ENCODE data around the gene RAD52. TPM values are rescaled to one million over a fixed set of nuclear protein-coding genes. Genes with fewer than 3 reads are reported as not detected.

The RAD52 gene
- total RNA-seq, 1 experiment from 2014 or later = 27.9 TPM

DNA sequence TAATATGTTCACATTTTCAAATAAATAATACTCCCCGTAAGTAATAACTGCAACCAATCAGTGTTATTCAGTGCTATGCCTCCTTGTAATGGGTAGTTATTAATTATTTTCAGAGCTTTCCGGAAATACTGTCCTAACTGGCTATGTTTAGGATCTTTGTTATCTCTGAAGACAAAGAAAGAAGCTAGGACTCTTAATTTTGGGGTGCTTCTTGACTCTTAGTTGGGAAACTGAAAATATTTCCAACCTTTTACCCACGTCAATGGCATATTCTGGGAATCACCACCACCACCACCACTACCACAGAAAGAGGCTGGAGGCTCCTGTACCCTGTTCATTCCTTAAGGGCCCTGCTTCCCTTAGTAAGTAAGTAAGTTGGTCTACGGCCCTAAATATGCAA is 39.1 kb downstream of the RAD52 start:
- Mint-ChIP-seq H3K36me3 (ENCODE audit: insufficient read depth, unreplicated experiment) (peaks cover 97% of the 10 kb centered on the region), H3K4me3 (ENCODE audit: unreplicated experiment) (no peak overlapping the region), H3K27ac (ENCODE audit: low read depth, unreplicated experiment) (no peak overlapping the region), H3K9me3 (ENCODE audit: unreplicated experiment) (no peaks in the 10 kb centered on the region), H3K27me3 (ENCODE audit: insufficient read depth, unreplicated experiment) (no peaks in the 10 kb centered on the region), H3K4me1 (ENCODE audit: insufficient read depth, unreplicated experiment) (no peaks in the 10 kb centered on the region)
- DNase-seq (ENCODE audit: unreplicated experiment) = no peak
- CTCF ChIA-PET = interaction anchor here (0.9 to 1.9 kb wide), 2 partner anchors 96 to 678 kb away, joined by 3 to 4 read pairs; no protein-coding TSS in a partner anchor
- POLR2A ChIA-PET = interaction anchor here (0.9 to 1.4 kb wide), 4 partner anchors 30 to 335 kb away, joined by 3 to 4 read pairs (median 3); partner anchors contain the start of gene RAD52
- TF ChIP-seq, protein P1, sequence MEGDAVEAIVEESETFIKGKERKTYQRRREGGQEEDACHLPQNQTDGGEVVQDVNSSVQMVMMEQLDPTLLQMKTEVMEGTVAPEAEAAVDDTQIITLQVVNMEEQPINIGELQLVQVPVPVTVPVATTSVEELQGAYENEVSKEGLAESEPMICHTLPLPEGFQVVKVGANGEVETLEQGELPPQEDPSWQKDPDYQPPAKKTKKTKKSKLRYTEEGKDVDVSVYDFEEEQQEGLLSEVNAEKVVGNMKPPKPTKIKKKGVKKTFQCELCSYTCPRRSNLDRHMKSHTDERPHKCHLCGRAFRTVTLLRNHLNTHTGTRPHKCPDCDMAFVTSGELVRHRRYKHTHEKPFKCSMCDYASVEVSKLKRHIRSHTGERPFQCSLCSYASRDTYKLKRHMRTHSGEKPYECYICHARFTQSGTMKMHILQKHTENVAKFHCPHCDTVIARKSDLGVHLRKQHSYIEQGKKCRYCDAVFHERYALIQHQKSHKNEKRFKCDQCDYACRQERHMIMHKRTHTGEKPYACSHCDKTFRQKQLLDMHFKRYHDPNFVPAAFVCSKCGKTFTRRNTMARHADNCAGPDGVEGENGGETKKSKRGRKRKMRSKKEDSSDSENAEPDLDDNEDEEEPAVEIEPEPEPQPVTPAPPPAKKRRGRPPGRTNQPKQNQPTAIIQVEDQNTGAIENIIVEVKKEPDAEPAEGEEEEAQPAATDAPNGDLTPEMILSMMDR (IDR thresholded peaks at IDR 0.05; ENCODE audit: unreplicated experiment) = no peak
- no TSS peak for BruUV-seq (replicated peaks)
- intact Hi-C loops (cut with micrococcal nuclease) = no loop called here

DNA sequence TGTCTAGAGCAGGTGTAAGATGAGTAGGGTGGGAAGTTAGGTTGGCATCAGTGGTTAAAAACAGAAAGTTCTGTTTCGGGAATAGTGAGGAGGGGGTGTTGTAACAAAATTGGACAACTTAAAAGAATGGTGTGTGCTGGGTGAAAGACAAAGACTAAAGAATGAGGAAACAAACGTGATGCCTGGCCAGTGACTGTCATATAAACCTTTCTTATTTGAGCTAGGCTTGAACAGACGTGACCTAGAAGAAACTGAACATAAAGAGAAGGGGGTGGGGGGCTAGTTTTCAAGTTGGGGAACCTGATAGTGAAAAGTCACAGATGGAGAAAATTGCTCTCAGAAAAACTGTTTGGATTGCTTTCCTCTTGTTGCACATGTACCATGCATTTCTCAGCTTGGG is 39.6 kb downstream of the RAD52 start:
- ChIA-PET CTCF (interaction anchor here (0.9 to 1.9 kb wide), 2 partner anchors 95 to 679 kb away, joined by 3 to 4 read pairs; no protein-coding TSS in a partner anchor), POLR2A (interaction anchor here (0.6 to 1.4 kb wide), 5 partner anchors 30 to 334 kb away, joined by 3 to 4 read pairs (median 3); partner anchors contain the start of gene RAD52)
- Mint-ChIP-seq H3K27me3 (ENCODE audit: insufficient read depth, unreplicated experiment) (no peaks in the 10 kb centered on the region), H3K27ac (ENCODE audit: low read depth, unreplicated experiment) (peak overlapping the region; percentile 17), H3K9me3 (ENCODE audit: unreplicated experiment) (no peaks in the 10 kb centered on the region), H3K4me1 (ENCODE audit: insufficient read depth, unreplicated experiment) (no peaks in the 10 kb centered on the region), H3K36me3 (ENCODE audit: insufficient read depth, unreplicated experiment) (peaks cover 97% of the 10 kb centered on the region), H3K4me3 (ENCODE audit: unreplicated experiment) (no peak overlapping the region)
- no peak for DNase-seq (ENCODE audit: unreplicated experiment)
- TF ChIP-seq, protein P1 (IDR thresholded peaks at IDR 0.05; ENCODE audit: unreplicated experiment) = no peak
- BruUV-seq (replicated peaks) = no TSS peak
- intact Hi-C loops (cut with micrococcal nuclease) = no loop called here

DNA sequence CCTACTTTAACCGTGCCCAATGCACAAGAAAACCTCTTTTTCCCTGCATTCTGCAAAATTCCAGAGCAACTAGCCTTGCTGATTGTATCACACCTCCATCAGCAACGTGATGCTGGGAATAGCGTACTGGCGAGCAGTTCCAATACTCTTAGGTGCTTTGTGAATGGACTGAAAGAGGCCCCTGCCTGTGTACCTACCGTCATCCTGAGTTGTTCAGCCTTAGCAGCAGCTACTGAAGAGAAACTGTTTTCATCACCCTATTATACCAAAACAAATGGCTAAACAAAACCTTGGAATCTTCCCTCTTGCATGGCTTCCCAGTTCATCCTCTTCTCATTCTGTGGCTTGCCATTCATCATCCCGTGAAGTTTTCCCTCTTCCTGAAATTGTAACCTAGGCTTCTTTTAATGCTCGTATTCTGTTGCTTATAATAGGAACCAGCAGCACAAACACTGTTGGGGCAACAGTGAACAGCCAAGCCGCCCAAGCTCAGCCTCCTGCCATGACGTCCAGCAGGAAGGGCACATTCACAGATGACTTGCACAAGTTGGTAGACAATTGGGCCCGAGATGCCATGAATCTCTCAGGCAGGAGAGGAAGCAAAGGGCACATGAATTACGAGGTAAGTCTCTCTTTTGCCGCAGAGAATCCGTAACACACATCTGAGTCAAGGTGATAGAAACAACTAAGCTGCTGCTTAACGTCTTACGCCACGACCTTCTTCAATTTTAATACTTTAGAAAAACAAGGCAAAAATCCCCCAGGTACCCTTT is 41.9 kb downstream of the RAD52 start:
- Mint-ChIP-seq H3K36me3 (ENCODE audit: insufficient read depth, unreplicated experiment) (peaks cover 92% of the 10 kb centered on the region), H3K27ac (ENCODE audit: low read depth, unreplicated experiment) (no peak overlapping the region), H3K9me3 (ENCODE audit: unreplicated experiment) (no peaks in the 10 kb centered on the region), H3K27me3 (ENCODE audit: insufficient read depth, unreplicated experiment) (no peaks in the 10 kb centered on the region), H3K4me1 (ENCODE audit: insufficient read depth, unreplicated experiment) (no peaks in the 10 kb centered on the region), H3K4me3 (ENCODE audit: unreplicated experiment) (no peak overlapping the region)
- DNase-seq (ENCODE audit: unreplicated experiment) = no peak
- ChIA-PET CTCF (interaction anchor here (0.5 to 1.0 kb wide), 5 partner anchors 40 to 875 kb away, joined by 3 to 4 read pairs (median 3); no protein-coding TSS in a partner anchor), POLR2A (interaction anchor here (0.6 kb wide), 1 partner anchor 132 kb away, joined by 3 read pairs; no protein-coding TSS in a partner anchor)
- no TSS peak for BruUV-seq (replicated peaks)
- intact Hi-C loops (cut with micrococcal nuclease) = no loop called here
- TF ChIP-seq, protein P1 (IDR thresholded peaks at IDR 0.05; ENCODE audit: unreplicated experiment) = no peak

DNA sequence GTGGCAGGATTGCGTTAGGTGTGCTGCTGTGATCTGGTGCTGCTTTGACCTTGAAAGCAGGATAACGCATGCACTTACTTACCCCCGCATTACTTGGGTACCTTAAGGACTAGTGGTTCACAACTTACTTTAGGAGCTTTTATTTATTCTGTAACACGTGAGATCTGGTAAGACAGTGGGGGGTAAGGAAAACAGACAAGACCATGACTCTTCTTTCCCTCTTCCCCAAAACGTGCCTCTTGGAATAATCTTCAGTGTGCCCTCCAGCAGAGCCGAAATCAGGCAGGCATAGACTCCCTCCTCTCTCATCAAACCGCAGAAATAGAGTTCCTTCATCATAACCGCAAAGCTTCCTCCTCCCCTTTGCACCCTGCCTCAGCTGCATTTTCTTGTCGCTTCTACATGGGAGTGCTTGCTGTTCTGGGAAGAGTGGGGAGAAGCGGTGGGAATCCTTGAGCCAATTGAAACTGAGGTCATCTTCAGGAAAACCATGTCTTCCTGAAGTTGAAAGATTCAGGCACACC is 43.4 kb downstream of the RAD52 start:
- H3K4me3 Mint-ChIP-seq (ENCODE audit: unreplicated experiment) = no peak overlapping the region
- H3K27me3 Mint-ChIP-seq (ENCODE audit: insufficient read depth, unreplicated experiment) = no peaks in the 10 kb centered on the region
- H3K4me1 Mint-ChIP-seq (ENCODE audit: insufficient read depth, unreplicated experiment) = no peaks in the 10 kb centered on the region
- no peaks in the 10 kb centered on the region for H3K9me3 Mint-ChIP-seq (ENCODE audit: unreplicated experiment)
- H3K27ac Mint-ChIP-seq (ENCODE audit: low read depth, unreplicated experiment) = peak overlapping the region; percentile 59
- H3K36me3 Mint-ChIP-seq (ENCODE audit: insufficient read depth, unreplicated experiment) = peaks cover 93% of the 10 kb centered on the region
- CTCF ChIA-PET = interaction anchor here (0.9 kb wide), 1 partner anchor 336 kb away, joined by 3 read pairs; no protein-coding TSS in a partner anchor
- intact Hi-C loops (cut with micrococcal nuclease) = no loop called here
- no TSS peak for BruUV-seq (replicated peaks)
- no peak for DNase-seq (ENCODE audit: unreplicated experiment)
- TF ChIP-seq, protein P1 (IDR thresholded peaks at IDR 0.05; ENCODE audit: unreplicated experiment) = no peak
- POLR2A ChIA-PET = interaction anchor here (0.7 to 1.0 kb wide), 3 partner anchors 10 to 92 kb away, joined by 3 to 4 read pairs (median 4); no protein-coding TSS in a partner anchor

Data from MCF 10A (cell line).